ENCODE results near the gene DLX2. TPM values are rescaled to one million over a fixed set of nuclear protein-coding genes. Genes with fewer than 3 reads are reported as not detected.
"Not testable (repeated sequence)": the region's sequence is repeated elsewhere in the genome, so short reads cannot be mapped to it uniquely, and the experiment has no call there.

DLX2 gene
- under 1 TPM in 3 of 4 donors, not detected in 1; 0.09 to 0.15 (median 0.11) TPM for polyA plus RNA-seq (ENCODE audit: insufficient read length in 4 of 4)

DNA sequence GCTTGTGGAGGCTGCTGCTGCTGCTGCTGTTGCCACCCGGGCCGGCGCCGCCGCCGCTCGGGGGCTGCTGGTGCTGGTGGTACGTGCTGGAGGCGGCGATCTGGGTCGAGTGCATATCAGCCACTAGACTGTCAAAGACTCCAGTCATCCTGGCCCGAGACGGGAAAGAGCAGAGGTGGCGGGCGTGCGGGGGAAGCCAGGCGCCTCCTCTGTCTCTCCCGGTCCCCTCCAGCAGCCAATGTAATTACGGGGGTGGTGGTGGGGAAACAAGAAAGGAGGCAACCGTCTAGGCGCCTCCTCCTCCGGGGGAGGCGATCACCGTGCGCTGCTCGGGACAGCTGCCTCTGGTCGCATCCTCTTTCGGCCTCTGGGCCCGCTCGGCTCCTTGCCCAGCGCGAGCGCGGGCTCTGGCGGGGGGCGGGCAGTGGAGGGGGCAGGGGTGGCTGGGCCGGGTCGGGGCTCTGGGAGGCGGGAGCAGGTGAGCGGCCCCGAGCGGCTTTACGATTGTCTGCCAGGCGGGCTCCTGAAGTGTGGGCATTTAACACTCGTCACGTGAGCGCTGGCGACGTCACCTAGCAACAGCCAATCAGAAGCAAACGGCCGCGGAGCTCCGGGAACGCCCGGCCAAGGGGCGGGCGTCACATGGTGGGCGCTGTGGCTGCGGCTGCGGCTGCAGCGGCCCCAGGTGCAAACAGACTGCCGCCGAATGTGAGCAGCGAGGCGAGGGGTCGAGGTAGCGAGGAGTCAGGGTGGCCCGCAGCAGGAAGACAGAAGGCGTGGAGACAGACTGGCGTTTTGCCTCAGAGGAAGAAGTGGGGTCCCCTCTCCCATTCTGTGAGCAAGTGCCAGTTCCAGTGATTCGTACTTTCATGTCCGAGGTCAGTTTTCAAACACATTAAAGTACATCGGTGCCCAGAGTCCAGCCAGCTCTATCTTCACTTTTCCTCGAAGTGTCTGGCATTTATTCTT lies at the start of gene DLX2:
DLX2 (minus strand) TSS at position 510 of the 969 bp plus-strand sequence; CDS start at position 148, 362 bp downstream.
- peak in 3 of 4 donors; percentile 75 to 78 (median 77) for DNase-seq (ENCODE audit: low read depth in 4 of 4, low spot score in 3 of 4)

DNA sequence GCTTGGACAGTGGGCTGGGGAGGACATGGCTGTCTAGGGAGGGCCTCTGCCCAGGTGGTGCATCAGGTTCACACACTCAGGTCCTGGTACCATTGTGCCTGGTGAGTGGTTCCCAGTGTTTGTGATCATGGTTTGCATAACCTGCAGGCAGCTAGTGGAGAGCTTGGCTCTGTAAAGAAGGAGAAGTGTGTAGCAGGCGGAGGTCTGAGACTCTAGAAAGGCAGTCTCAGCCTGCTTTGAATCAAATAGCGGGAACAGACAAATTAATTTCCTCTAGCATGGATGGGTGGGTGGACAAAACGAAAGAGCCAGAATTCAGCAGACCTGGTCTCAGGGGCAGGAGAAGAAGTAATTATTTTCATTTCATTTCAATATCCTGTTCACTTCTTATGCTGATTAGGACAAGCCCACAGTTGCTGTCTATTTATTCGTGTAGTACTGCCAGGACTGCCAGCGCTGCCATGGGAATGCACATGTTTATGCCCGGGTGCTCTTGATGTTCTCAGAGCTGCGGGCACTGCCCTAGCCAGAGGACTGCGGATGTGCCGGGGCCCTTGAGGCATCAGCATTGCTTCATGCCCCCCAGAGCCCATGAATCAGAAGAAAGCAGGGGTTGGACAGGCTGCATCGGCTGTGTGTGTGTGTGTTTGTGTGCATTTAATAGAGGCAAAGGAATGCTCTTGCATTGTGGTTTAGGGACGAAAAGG lies 45.4 kb upstream of the DLX2 start:
- no peak for DNase-seq (ENCODE audit: low read depth in 4 of 4, low spot score in 3 of 4)

DNA sequence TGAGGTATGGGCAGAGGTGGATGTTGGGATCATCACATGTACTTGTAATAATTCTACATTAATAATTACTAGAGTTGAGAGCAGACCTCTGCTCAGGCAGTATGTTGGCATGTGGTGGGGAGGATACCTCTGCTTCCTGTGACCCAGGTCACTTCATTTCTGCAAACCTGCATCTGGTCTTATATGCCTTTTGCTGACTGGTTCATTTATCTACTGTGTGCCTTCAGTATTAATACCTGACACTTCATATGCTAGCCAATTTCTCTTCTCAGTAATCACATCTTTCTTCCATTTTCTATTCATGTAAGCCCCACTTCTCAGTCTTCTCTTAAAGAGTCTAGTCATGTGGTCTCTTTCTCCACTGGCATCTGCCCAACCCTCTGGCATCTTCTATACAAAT lies 41.1 kb upstream of the DLX2 start:
- no peak for DNase-seq (ENCODE audit: low read depth in 4 of 4, low spot score in 3 of 4)

DNA sequence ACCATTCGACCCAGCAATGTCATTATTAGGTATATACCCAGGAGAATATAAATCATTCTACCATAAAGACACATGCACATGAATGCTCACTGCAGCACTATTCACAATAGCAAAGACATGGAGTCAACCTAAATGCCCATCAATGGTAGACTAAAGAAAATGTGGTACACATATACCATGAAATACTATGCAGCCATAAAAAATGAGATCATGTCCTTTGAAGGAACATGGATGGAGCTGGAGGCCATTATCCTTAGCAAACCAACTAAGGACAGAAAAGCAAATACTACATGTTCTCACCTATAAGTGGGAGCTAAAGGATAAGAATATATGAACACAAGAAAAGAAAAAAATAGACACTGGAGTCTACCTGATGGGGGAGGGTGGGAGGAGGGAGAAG lies 36.0 kb upstream of the DLX2 start:
- not testable (repeated sequence) for DNase-seq (ENCODE audit: low read depth in 4 of 4, low spot score in 3 of 4)

DNA sequence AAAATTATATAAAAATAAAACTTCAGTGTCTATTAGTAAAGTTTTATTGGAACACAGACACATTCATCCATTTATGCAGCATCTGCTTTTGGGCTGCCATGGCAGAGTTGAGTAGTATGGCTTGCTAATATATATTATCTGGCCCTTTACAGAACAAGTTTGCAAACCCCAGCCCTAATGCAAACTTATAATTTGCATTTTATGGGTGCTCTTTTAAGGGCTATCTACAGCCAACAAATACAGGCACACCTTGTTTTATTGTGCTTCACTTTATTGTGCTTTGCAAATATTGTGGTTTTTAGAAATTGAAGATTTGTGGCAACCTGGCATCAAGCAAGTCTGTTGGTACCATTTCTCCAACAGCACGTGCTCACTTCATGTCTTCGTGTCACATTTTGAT lies 35.2 kb upstream of the DLX2 start:
- no peak for DNase-seq (ENCODE audit: low read depth in 4 of 4, low spot score in 3 of 4)

DNA sequence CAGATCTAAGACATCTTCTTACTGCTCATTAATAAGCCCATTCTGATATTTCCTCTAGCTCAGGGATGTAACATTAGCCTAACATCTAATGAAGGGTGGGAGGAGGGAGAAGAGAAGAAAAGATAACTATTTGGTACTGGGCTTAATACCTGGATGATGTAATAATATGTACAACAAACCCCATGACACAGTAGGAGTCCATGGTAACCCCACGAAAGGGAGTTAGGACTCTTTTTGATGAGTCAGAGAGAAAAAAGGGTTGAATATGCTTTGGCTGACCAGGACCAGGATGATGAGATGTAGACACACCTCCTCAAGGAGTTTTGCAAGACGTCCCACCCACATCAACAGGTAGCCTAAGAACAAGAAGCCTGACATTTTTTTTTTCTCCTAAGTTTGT lies 34.4 kb upstream of the DLX2 start:
- DNase-seq (ENCODE audit: low read depth in 4 of 4, low spot score in 3 of 4) = no peak

DNA sequence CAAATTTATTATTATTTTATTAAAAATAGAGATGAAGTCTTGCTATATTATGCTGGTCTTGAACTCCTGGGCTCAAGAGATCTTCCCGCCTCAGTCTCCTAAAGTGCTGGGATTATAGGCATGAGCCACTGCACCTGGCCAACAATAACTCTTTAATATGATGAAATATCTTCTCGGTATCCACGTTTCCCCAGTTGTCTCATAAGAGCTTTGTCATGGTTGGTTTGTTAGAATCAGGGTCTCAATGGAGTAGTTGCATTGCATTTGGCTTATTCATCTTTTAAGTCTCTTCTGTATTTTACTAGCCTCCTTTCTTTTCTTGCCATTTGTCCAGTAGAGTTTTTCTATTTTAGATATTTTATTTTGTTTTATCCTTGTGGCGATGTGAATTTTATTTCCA lies 32.7 kb upstream of the DLX2 start:
- DNase-seq (ENCODE audit: low read depth in 4 of 4, low spot score in 3 of 4) = no peak

DNA sequence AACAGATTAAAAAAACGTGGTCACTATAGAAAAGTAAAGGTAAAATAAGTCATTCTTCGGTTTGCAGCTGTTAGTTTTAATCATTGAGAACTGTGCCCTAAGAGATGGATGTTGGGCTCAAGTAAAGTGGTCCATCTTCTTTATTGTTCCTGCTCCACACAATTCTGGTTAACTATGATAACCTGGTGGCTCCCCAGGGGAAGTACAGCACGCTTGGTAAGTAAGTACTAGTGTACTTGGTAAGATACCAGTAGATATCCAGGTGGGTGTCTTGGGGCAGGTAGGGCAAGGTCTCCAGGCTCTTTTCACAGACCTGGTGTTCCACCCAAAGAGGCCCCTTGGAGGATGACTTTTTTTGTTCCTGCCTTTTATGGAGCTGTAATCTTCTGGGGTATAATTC lies 31.6 kb upstream of the DLX2 start:
- no peak for DNase-seq (ENCODE audit: low read depth in 4 of 4, low spot score in 3 of 4)

DNA sequence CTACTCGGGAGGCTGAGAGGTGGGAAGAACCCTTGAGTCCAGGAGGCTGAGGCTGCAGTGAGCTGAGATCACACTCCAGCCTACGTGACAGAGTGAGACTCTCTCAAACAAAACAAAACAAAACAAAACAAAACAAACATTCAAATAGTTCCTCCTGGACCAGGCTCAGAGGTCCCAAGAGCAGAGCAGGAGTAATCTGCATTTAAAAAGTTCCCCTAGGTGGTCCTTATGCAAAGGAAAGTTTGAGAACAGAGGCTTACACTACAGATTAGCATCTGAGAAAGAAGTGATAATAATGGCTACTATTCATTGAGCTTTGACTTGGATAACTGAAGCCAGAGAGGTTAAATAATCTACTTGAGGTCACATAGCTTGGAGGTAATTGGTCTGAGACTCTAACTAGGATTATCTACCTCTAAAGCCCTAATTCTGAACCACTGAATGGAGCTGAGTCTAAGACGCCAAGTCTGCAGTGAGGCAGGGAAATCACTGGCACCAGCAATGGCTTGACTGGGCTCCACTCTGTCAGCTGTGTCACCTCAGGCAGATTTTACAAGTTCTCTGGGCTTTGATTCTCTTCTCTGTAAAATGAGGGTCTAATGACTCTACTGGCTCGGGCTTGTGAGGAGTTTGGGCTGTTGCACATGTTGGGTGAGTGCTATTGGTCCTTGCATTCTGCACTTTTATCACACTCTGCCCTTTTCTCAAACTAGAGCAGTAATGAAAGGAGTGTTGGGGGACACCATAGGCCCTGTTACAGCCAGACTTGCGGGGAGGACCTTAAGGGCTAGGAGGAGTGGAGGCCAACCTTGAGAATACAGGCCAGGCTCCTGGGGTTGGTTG lies 29.2 kb upstream of the DLX2 start:
- DNase-seq (ENCODE audit: low read depth in 4 of 4, low spot score in 3 of 4) = no peak

DNA sequence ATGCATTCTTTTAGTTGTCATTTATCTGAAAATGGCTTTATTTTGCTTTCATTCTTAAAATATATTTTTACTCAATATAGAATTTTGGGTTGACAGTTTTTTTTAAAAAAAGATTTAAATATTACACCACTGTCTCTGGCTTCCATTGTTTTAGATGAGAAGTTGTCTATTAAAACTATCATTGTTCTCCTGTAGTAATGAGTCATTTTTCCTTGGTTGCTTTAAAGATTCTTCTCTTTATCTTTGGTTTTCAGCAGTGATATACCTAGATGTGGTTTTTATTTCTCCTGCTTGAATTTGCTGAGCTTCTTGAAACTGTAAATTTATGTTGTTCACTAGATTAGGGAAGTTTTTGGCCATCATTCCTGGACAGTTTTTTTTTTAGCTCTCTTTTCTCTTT lies 26.7 kb upstream of the DLX2 start:
- DNase-seq (ENCODE audit: low read depth in 4 of 4, low spot score in 3 of 4) = no peak

DNA sequence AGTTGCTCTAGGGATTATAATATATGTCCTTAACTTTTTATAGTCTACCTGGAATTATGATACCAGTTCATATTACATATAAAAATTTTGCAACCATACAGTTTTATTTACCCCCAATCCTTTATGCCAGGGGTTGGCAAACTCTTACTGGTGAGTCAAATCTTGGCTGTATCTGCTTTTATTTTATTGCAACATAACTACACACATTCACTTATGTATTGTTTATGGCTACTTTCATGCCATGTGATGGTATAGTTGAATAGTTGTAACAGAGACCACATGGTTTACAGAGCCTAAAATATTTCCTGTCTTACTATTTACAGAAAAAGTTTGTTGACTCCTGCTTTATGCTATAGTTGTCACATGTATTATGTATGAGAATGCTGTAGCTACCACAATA lies 25.8 kb upstream of the DLX2 start:
- no peak for DNase-seq (ENCODE audit: low read depth in 4 of 4, low spot score in 3 of 4)

DNA sequence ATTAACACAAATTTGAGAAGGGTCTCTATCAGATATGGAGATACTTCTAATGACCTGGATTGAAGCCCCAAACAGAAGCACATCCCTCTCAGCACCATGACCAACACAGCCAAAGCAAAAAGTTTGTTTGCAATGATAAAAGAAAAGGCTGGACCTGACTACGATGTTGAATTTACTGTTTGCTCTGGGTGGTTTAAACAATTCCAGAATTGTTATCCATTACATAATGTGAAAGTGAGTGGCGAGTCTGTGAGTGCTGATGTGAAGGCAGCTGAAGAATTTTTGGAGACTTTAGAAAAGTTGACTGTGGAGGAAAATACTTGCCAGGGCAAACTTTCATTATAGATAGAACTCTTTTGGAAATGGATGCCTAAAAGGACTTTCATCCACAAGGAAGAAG lies 17.4 kb upstream of the DLX2 start:
- DNase-seq (ENCODE audit: low read depth in 4 of 4, low spot score in 3 of 4) = no peak

DNA sequence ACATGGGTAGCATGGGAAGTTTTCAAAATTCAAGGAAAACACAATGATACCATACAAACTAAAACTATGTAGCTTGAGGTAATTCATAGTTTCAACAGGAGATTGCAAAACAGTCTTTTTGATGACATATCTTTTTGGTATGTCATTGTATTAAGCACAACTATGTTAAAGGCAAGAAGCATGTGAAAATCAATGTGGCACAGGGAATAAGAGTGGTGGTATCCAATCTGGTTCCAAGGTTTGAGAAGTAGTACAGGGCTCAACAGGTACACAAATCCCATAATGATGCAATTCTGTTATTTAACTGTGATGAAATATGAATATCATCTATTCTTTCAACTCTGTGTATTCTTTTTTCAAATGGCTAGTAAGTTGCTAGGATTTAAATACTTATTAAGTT lies 16.4 kb upstream of the DLX2 start:
- DNase-seq (ENCODE audit: low read depth in 4 of 4, low spot score in 3 of 4) = no peak

DNA sequence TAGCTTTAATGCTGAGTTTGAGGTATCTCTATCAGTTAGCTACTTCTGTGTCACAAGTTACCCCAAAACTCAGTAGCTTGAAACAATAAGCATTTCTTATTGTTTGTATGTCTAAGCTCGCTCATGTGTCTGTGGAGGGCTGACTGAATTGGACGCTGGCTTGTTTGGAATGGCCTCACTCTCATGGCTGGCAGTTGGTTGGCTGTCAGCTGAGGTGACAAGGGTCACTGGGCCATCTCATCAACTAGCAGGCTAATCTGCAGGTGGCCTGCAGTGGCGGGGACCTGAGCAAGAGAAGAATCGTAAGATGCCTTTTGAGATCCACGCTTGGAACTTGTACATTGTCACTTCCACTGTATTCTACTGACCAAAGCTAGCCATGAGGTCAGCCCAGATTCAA lies 13.4 kb upstream of the DLX2 start:
- no peak for DNase-seq (ENCODE audit: low read depth in 4 of 4, low spot score in 3 of 4)

DNA sequence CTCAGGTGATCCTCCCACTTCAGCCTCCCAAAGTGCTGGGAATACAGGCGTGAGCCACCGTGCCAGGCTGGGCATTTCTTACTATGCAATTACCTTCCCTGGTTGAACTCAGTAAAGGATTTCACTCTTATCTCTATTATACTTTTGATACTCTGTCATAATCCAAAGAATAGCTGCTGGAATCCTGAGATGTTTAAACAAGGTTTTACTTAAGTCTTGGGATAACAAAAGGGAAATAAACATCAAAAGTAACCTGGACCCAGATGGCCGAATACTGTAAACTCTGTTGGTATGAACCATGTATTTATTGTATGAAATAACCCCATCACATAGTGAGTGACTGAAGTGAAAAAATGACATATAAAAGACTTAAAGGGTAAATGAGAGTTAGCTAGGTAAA lies 11.9 kb upstream of the DLX2 start:
- no peak for DNase-seq (ENCODE audit: low read depth in 4 of 4, low spot score in 3 of 4)

DNA sequence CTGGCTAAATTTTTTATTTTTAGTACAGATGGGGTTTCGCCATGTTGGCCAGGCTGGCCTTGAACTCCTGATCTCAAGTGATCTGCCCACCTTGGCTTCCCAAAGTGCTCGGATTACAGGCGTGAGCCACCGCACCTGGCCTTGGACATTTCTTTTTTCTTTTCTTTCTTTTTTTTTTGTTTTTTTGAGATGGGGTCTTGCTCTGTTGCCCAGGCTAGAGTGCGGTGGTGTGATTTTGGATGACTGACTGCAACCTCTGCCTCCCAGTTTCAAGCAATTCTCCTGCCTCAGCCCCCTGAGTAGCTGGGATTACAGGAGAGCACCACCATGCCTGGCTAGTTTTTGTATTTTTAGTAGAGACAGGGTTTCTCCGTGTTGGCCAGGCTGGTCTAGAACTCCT lies 11.5 kb upstream of the DLX2 start:
- not testable (repeated sequence) for DNase-seq (ENCODE audit: low read depth in 4 of 4, low spot score in 3 of 4)

DNA sequence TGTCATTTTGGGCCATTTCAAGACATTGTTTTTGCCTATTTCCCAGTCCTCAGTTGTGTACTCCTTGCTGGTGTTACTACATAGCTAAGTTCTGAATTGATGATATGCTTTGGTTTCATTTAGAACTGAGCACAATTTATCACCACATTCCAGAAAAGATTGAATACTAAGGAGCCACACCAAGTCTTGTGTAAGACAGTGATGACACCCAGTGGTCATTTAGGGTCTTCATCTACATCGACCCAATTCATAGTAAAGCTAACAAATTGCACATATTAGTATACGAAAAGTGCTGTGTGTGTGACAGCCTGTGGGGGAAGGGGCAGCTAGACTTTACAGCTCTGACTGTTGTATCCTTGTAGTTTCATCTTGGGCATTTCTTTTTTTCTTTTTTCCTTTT lies 10.9 kb upstream of the DLX2 start:
- no peak for DNase-seq (ENCODE audit: low read depth in 4 of 4, low spot score in 3 of 4)

DNA sequence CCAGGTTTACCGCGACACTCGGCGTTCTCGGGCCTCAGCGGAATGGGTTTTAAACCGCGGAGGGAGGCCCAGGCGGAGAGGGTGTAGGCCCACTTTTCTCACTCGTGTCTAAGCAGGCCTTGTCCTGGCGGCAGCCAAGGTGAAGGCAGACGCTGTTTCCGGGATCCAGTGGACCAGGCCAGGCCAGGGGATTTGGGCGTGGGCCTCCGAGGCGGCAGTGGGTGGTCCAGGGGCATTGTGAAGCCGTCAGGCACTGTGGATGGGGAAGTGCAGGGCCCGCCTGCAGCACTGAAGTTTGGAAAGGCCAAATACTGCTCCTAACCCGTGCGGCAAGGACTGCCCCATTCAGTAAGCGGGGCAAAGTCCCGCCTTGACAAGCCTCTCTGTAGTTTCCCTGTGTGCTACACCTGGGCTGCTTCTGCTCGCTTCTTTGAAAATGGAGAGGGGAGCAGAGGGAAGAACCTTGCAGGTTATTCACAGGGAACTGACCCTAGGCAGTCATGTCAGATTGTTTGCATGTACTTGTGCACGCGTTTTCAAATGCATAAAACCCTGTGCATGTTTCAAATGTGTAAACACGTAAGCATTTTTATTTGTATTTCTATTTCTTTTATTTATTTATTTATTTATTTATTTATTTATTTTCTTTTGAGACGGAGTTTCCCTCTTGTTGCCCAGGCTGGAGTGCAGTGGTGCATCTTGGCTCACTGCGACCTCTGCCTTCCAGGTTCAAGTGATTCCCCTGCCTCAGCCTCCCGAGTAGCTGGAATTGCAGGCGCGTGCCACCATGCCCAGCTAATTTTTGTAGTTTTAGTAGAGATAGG lies 7.5 kb upstream of the DLX2 start:
- DNase-seq (ENCODE audit: low read depth in 4 of 4, low spot score in 3 of 4) = no peak

DNA sequence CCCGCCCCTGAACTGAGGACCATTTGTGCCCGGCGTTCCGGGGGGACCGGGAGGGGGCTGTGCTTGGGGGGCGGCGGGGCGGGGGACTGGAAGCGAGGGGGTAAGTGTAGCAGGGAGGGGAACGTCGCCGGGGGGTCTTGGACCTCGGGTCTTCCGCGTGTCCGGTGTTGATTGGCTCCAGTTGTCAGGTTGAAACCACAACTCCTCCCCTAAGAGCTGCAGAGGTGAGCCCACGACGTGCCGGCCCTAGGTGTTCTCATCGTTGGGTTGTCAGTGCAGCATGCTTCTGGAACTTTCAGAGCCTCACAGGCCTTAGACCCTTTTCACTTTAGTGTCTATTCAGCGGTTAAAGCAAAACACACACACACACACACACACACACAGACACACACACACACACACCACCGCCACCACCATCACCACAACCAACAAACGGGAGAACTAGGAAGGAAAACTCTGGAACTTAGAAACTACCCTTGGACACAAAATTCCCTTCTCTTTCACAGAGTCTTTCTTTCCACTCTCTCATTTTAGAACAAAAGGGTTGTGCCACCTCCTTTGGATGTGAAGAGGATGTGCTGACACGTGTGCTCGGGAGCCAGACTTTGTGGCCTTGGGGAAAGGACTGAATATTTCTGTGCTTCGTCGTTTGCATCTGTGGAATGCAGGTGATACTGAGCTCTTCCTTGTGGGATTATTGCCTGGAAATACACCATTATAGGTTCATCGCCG lies 6.7 kb upstream of the DLX2 start:
- DNase-seq (ENCODE audit: low read depth in 4 of 4, low spot score in 3 of 4) = no peak

DNA sequence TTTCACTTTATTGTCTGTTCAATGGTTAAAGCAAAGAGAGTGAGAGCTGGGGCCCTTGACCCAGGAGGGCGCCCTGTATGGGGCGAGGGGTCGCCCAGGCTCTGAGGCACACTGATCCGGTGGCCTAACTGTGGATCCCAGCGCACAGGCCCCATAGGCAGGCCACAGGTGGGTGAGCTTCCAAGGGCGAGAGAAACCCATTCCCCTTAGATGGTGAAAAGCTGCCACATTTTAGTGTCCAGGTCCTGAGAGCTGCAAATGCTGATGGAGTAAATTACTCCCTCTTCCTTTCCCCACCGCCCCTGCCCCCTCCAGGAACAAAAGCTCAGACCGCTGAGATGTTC lies 5.9 kb upstream of the DLX2 start:
- no peak for DNase-seq (ENCODE audit: low read depth in 4 of 4, low spot score in 3 of 4)
